GM12878 (cell line): ENCODE data around the gene HNMT. TPM values are rescaled to one million over a fixed set of nuclear protein-coding genes. Genes with fewer than 3 reads are reported as not detected.

Experiments used
- ATAC-seq: fragments of 200-7000 bp; cut with Tn5 transposase; 3 replicates; pipeline ENCODE4 v1.9.1; 2020; ENCODE audit warnings: mild to moderate bottlenecking, moderate library complexity
- BruUV-seq: library from RNA; stranded (reverse); fragments of 400-500 nt; replicated peaks from 2 replicates; lab custom pipeline; 2021; lab: Mats Ljungman, UMichigan
- CTCF ChIA-PET: fragments of 300-600 bp; sonication (Branson Sonifier 250); formaldehyde crosslinking; extraction: SDS; loops from one replicate; lab custom pipeline; 2021; ENCODE audit warnings: inconsistent platforms; lab: Yijun Ruan, JAX
- POLR2A ChIA-PET: fragments of 350-600 bp; formaldehyde crosslinking; extraction: SDS; loops from one replicate; lab custom pipeline; 2021; ENCODE audit warnings: inconsistent platforms; lab: Charles Lee
- RAD21 ChIA-PET: fragments of 300-600 bp; sonication (Branson Sonifier 250); formaldehyde crosslinking; loops from one replicate; lab custom pipeline; 2023; ENCODE audit warnings: antibody characterized with exemption; ENCODE audit not compliant: unreplicated experiment; lab: Charles Lee
- SMC1A ChIA-PET: fragments of 300-600 bp; sonication (Branson Sonifier 250); formaldehyde crosslinking; loops from one replicate; lab custom pipeline; 2023; ENCODE audit not compliant: unreplicated experiment, uncharacterized antibody; lab: Charles Lee
- DNase-seq: peaks from one replicate; pipeline ENCODE4 v3.0.0-alpha.2; 2011; ENCODE audit warnings: low read depth, low spot score
- FAIRE-seq: peaks from 3 replicates; lab custom pipeline; 2011; peaks lifted over from hg19 to GRCh38; lab: Jason Lieb, UNC
- H2AFZ ChIP-seq: 2 replicates; pipeline ENCODE4 v1.6.0; 2011; ENCODE audit warnings: low read depth, low read length, control low read depth; ENCODE audit not compliant: control insufficient read depth
- H3K27ac ChIP-seq: 2 replicates; pipeline ENCODE4 v1.5.1; 2011; ENCODE audit warnings: control low read depth; ENCODE audit not compliant: control insufficient read depth, insufficient read depth
- H3K27me3 ChIP-seq, 2 experiments: replicated peaks in 1 of 2; 2 replicates each; pipeline versions ENCODE4 v1.6.0 to v1.6.1; 2011; ENCODE audit warnings: low read length in 1 of 2; ENCODE audit not compliant: control insufficient read depth in 2 of 2, insufficient read depth in 2 of 2
- H3K36me3 ChIP-seq, 2 experiments: 2 replicates each; pipeline ENCODE4 v1.5.1; 2011; ENCODE audit warnings: low read length in 1 of 2; ENCODE audit not compliant: control insufficient read depth in 2 of 2, insufficient read depth in 2 of 2
- H3K4me1 ChIP-seq: 2 replicates; pipeline ENCODE4 v1.6.1; 2011; ENCODE audit warnings: mild to moderate bottlenecking, low read length, moderate library complexity, mixed read lengths; ENCODE audit not compliant: control insufficient read depth, insufficient read depth
- H3K4me2 ChIP-seq: 2 replicates; pipeline ENCODE4 v1.6.0; 2011; ENCODE audit warnings: control low read depth; ENCODE audit not compliant: control insufficient read depth, insufficient read depth
- H3K4me3 ChIP-seq: fragments of 200-600 bp; sonication (generic); 2 replicates; pipeline ENCODE4 v1.5.1; 2016
- H3K79me2 ChIP-seq: 2 replicates; pipeline ENCODE4 v1.6.0; 2011; ENCODE audit warnings: low read length; ENCODE audit not compliant: control insufficient read depth, insufficient read depth
- H3K9ac ChIP-seq: 2 replicates; pipeline ENCODE4 v1.8.0; 2011; ENCODE audit warnings: low read length, control low read depth, mixed read lengths; ENCODE audit not compliant: control insufficient read depth, insufficient read depth
- H3K9me3 ChIP-seq: replicated peaks from 3 replicates; pipeline ENCODE4 v1.5.1; 2011; ENCODE audit warnings: mild to moderate bottlenecking, low read length; ENCODE audit not compliant: control insufficient read depth, insufficient read depth
- H4K20me1 ChIP-seq: 2 replicates; pipeline ENCODE4 v1.6.0; 2011; ENCODE audit not compliant: control insufficient read depth, insufficient read depth
- CBX3 ChIP-seq: fragments of 200-600 bp; sonication (generic); IDR thresholded peaks from 2 replicates; pipeline ENCODE4 v1.6.1; 2016; ENCODE audit warnings: low read depth, borderline replicate concordance
- CREB1 ChIP-seq: IDR thresholded peaks from 2 replicates; pipeline ENCODE4 v1.6.1; 2012; ENCODE audit warnings: low read depth, mild to moderate bottlenecking, inconsistent platforms
- NR2C2 ChIP-seq: IDR thresholded peaks from 2 replicates; pipeline ENCODE4 v1.6.1; 2011; ENCODE audit warnings: borderline replicate concordance, low read depth; ENCODE audit not compliant: control insufficient read depth, insufficient read length
- POLR2AphosphoS5 ChIP-seq: IDR thresholded peaks from 2 replicates; pipeline ENCODE4 v1.6.1; 2011; ENCODE audit warnings: mild to moderate bottlenecking, low read length, inconsistent platforms
- POU2F2 ChIP-seq: IDR thresholded peaks from 3 replicates; pipeline ENCODE4 v1.6.1; 2011; ENCODE audit warnings: low read depth, mild to moderate bottlenecking, low read length, borderline replicate concordance
- RAD21 ChIP-seq: IDR thresholded peaks from 2 replicates; pipeline ENCODE4 v1.6.1; 2011; ENCODE audit warnings: mild to moderate bottlenecking, low read depth, low read length, moderate library complexity; ENCODE audit not compliant: insufficient read depth
- RBBP5 ChIP-seq: fragments of 200-600 bp; sonication (generic); conservative IDR thresholded peaks from 2 replicates; pipeline ENCODE4 v1.6.1; 2016
- SMARCA5 ChIP-seq: fragments of 450-650 bp; IDR thresholded peaks from 2 replicates; pipeline ENCODE4 v1.6.1; 2017; ENCODE audit warnings: mild to moderate bottlenecking
- SREBF1 ChIP-seq: IDR thresholded peaks from 2 replicates; pipeline ENCODE4 v1.6.1; 2012; ENCODE audit warnings: mild to moderate bottlenecking, low read length
- WGBS: methylation state at CpG from one replicate; pipeline ENCODE4 v1.1.6; 2016; ENCODE audit warnings: low lambda C conversion rate; ENCODE audit not compliant: insufficient replicate concordance, insufficient coverage; ENCODE audit errors: missing lambda C conversion rate; 5-methylcytosine and 5-hydroxymethylcytosine counted together
- in situ Hi-C: fragments of 300-500 bp; cut with MboI; formaldehyde crosslinking; loops from 9 replicates; pipeline ENCODE4 v1.14.3; 2018; ENCODE audit warnings: mixed read lengths
- intact Hi-C: fragments of 100-400 bp; cut with micrococcal nuclease; formaldehyde crosslinking; loops from one replicate; pipeline ENCODE4 v1.14.2; 2022; ENCODE audit not compliant: unreplicated experiment
- polyA plus RNA-seq, 11 experiments: library from polyadenylated mRNA; depleted of rRNA in 4 of 11; unstranded in 6 of 11; stranded (reverse) in 5 of 11; fragments of >200 nt; fragmentation: Nextera tagmentation in 4 of 11; fragmentation: Illumina TruSeq in 1 of 11; extraction: Ambion mirVana in 4 of 11; extraction: Trizol in 1 of 11; gene quantifications; 1 replicate in 1 of 11; 2 replicates in 10 of 11; pipeline versions ENCODE4 v1.2.1 to v1.2.3, GENCODE V29; 2011 to 2016; ENCODE audit warnings: inconsistent platforms in 2 of 11, missing spikeins in 2 of 11, low read depth in 1 of 11
- total RNA-seq, 4 experiments: library from RNA; depleted of rRNA in 3 of 4; stranded (reverse); fragments of >200 nt in 3 of 4; fragmentation: Illumina TruSeq in 1 of 4; extraction: Trizol in 1 of 4; gene quantifications; 2 replicates each; pipeline versions ENCODE4 v1.2.1 to v1.2.3, GENCODE V29; 2013 to 2021

The HNMT gene
- total and polyA plus RNA-seq, 10 of the 15 experiments (the other 5 are each of a cell fraction or from before 2014, with no cell fraction given), result not detected

DNA sequence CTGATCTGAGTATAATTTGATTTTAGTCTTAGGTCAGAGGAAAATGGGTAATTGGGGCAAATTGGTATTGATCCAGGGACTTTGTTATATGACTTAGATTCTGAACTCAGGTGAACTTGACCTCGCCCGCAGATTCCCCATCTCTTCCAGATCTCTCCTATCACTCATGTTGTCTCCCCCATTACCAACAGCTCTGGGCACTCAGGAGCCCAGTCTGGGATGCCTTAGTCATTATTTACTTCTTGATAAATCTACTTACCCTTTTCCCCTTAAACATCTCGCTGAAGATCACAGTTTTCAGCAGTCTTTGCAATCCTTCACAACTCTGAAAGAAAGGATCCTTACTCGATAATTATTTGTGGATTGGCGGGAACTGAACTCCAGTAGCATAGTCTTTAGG, 19.6 kb upstream of the HNMT start:
- ATAC-seq, result no peak
- in situ Hi-C loops, result loop anchor here (5.0 kb wide), 1 partner anchor 428 kb away; no protein-coding TSS in a partner anchor
- no peaks in the 10 kb centered on the region for H3K9me3 ChIP-seq
- SMC1A ChIA-PET, result no interaction called here
- no peak overlapping the region for H3K4me2 ChIP-seq
- no peak overlapping the region for H3K27ac ChIP-seq
- no peaks in the 10 kb centered on the region for H4K20me1 ChIP-seq
- no peak overlapping the region for H2AFZ ChIP-seq
- WGBS, result 38% methylated on average over 5 of the region's 5 CpGs
- H3K4me1 ChIP-seq, result no peaks in the 10 kb centered on the region
- no peaks in the 10 kb centered on the region for H3K79me2 ChIP-seq
- TF ChIP-seq SREBF1 (no peak), CBX3 (no peak), NR2C2 (no peak)
- TF ChIP-seq, all 136 proteins: peak for 0
- Histone ChIP-seq H3K9ac (no peak overlapping the region), H3K4me3 (no peak overlapping the region), H3K27me3 (no peaks in the 10 kb centered on the region), H3K36me3 (no peaks in the 10 kb centered on the region)
- DNase-seq, result no peak
- ChIA-PET CTCF (interaction anchor here (0.9 kb wide), 1 partner anchor 440 kb away, joined by 3 read pairs; no protein-coding TSS in a partner anchor), RAD21 (interaction anchor here (0.8 kb wide), 1 partner anchor 326 kb away, joined by 5 read pairs; no protein-coding TSS in a partner anchor), POLR2A (no interaction called here)
- FAIRE-seq, result no peak
- intact Hi-C loops, result loop anchor here (10.0 kb wide), 1 partner anchor 320 kb away; no protein-coding TSS in a partner anchor
- no TSS peak for BruUV-seq

DNA sequence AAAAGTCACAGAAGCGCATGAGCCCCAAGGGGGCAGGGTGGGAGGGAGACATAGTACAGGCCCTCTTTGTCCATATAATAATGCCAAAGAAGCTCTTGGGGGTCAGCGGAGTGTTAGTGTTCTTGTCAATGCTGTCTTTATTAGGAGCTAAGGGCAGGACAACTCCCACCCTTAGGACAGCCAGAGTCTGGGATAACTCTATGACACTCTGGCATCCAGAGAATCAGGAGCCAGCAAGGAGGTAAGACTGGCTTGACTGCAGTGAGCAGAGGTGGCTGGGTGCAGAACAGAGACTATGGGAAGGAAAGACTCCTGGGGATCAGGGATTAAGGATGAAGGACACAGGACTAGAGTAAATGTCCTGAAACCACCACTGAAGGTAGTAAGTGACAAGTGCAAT, 19.0 kb upstream of the HNMT start:
- Histone ChIP-seq H2AFZ (no peak overlapping the region), H4K20me1 (no peaks in the 10 kb centered on the region), H3K79me2 (no peaks in the 10 kb centered on the region), H3K9ac (no peak overlapping the region), H3K36me3 (no peaks in the 10 kb centered on the region), H3K9me3 (no peaks in the 10 kb centered on the region), H3K4me2 (no peak overlapping the region), H3K4me1 (no peaks in the 10 kb centered on the region), H3K4me3 (no peak overlapping the region), H3K27me3 (no peaks in the 10 kb centered on the region), H3K27ac (no peak overlapping the region)
- intact Hi-C loops (loop anchor here (10.0 kb wide), 1 partner anchor 320 kb away; no protein-coding TSS in a partner anchor), in situ Hi-C loops (loop anchor here (5.0 kb wide), 1 partner anchor 427 kb away; no protein-coding TSS in a partner anchor)
- ChIA-PET POLR2A (interaction anchor here (0.7 kb wide), 1 partner anchor 1997 kb away, joined by 4 read pairs; no protein-coding TSS in a partner anchor), RAD21 (interaction anchor here (0.8 to 1.6 kb wide), 3 partner anchors 325 to 882 kb away, joined by 3 to 5 read pairs (median 5); no protein-coding TSS in a partner anchor), CTCF (interaction anchor here (0.9 kb wide), 1 partner anchor 439 kb away, joined by 3 read pairs; no protein-coding TSS in a partner anchor), SMC1A (interaction anchor here (0.9 to 1.3 kb wide), 2 partner anchors 12 to 33 kb away, joined by 3 to 5 read pairs; no protein-coding TSS in a partner anchor)
- FAIRE-seq (no peak), DNase-seq (no peak), ATAC-seq (no peak)
- no TSS peak for BruUV-seq
- TF ChIP-seq CREB1 (no peak), RAD21 (no peak), RBBP5 (no peak), POU2F2 (no peak), SMARCA5 (no peak), POLR2AphosphoS5 (no peak)
- WGBS, result 46% methylated on average over 2 of the region's 2 CpGs
